T-cell (primary cell): ENCODE measurements around the gene ADAP1. TPM values are rescaled to one million over a fixed set of nuclear protein-coding genes. Genes with fewer than 3 reads are reported as not detected.

Experiments
- ATAC-seq, 4 experiments: fragments of 200-7000 bp in 3 of 4; fragments of 150-1000 bp in 1 of 4; cut with Tn5 transposase; replicated peaks in 1 of 4; 1 replicate in 3 of 4; 2 replicates in 1 of 4; pipeline ENCODE4 v1.10.0; 2021; ENCODE audit warnings: moderate library complexity in 3 of 4, mild to moderate bottlenecking in 2 of 4, moderate number of reproducible peaks in 1 of 4
- CTCF ChIA-PET, 2 donors: fragments of 300-600 bp; sonication (Branson Sonifier 250); formaldehyde crosslinking; loops; one replicate each; lab custom pipeline; 2022; ENCODE audit warnings: antibody characterized with exemption in 2 of 2; lab: Charles Lee
- POLR2A ChIA-PET, 2 donors: fragments of 300-600 bp; sonication (Branson Sonifier 250); formaldehyde crosslinking; loops; one replicate each; lab custom pipeline; 2022; ENCODE audit warnings: antibody characterized with exemption in 2 of 2; lab: Charles Lee
- DNase-seq, 35 experiments: peaks; one replicate each; pipeline versions ENCODE4 v3.0.0 to v3.0.0-alpha.2; 2013 to 2023
- H3K27ac ChIP-seq: one replicate; pipeline ENCODE4 v1.5.1; 2013; ENCODE audit warnings: low read length
- H3K27me3 ChIP-seq, 2 experiments: replicated peaks in 1 of 2; 1 replicate in 1 of 2; 2 replicates in 1 of 2; pipeline versions ENCODE4 v1.6.1 to v1.7.0; 2013; ENCODE audit warnings: low read length in 1 of 2, mixed read lengths in 1 of 2; ENCODE audit not compliant: control insufficient read depth in 2 of 2, insufficient read depth in 2 of 2; ENCODE audit errors: extremely low read depth in 1 of 2
- H3K36me3 ChIP-seq, 2 donors: 1 replicate in 1 of 2; 2 replicates in 1 of 2; pipeline versions ENCODE4 v1.6.1 to v1.7.0; 2013; ENCODE audit warnings: low read length in 1 of 2; ENCODE audit not compliant: control insufficient read depth in 2 of 2, insufficient read depth in 1 of 2; ENCODE audit errors: extremely low read depth in 1 of 2
- H3K4me1 ChIP-seq, 2 experiments: 1 replicate in 1 of 2; 2 replicates in 1 of 2; pipeline versions ENCODE4 v1.6.1 to v1.7.0; 2013; ENCODE audit warnings: low read length in 2 of 2, mixed read lengths in 1 of 2; ENCODE audit not compliant: insufficient read depth in 2 of 2, control insufficient read depth in 1 of 2; ENCODE audit errors: extremely low read depth in 1 of 2
- H3K4me3 ChIP-seq, 2 donors: 1 replicate in 1 of 2; 2 replicates in 1 of 2; pipeline versions ENCODE4 v1.5.1 to v1.7.0; 2013; ENCODE audit warnings: mild to moderate bottlenecking in 2 of 2, low read length in 1 of 2, moderate library complexity in 1 of 2; ENCODE audit not compliant: control insufficient read depth in 1 of 2; ENCODE audit errors: extremely low read depth in 1 of 2
- H3K9me3 ChIP-seq: 2 replicates; pipeline ENCODE4 v1.7.0; 2013
- H3K27ac Mint-ChIP-seq, 2 donors: one replicate each; pipeline ENCODE4 v1.8.0; 2020 to 2021; ENCODE audit warnings: mild to moderate bottlenecking in 2 of 2, mixed read lengths in 2 of 2
- H3K27me3 Mint-ChIP-seq, 2 donors: one replicate each; pipeline ENCODE4 v1.8.0; 2021 to 2022; ENCODE audit warnings: mixed read lengths in 2 of 2
- H3K36me3 Mint-ChIP-seq: one replicate; pipeline ENCODE4 v1.8.0; 2021; ENCODE audit warnings: mixed read lengths
- H3K4me1 Mint-ChIP-seq, 3 donors: one replicate each; pipeline ENCODE4 v1.8.0; 2020 to 2022; ENCODE audit warnings: mixed read lengths in 3 of 3, mild to moderate bottlenecking in 1 of 3
- H3K4me3 Mint-ChIP-seq, 3 donors: one replicate each; pipeline ENCODE4 v1.8.0; 2020 to 2022; ENCODE audit warnings: mild to moderate bottlenecking in 3 of 3, mixed read lengths in 3 of 3, moderate library complexity in 3 of 3
- H3K9me3 Mint-ChIP-seq, 3 donors: one replicate each; pipeline ENCODE4 v1.8.0; 2020 to 2022; ENCODE audit warnings: mixed read lengths in 3 of 3
- WGBS: methylation state at CpG from one replicate; pipeline ENCODE4 v1.1.5; 2013; ENCODE audit warnings: missing lambda C conversion rate; ENCODE audit not compliant: insufficient coverage; 5-methylcytosine and 5-hydroxymethylcytosine counted together
- total RNA-seq, 35 experiments: library from RNA in 6 of 35; stranded (reverse) in 6 of 35; fragments of 120-200 nt in 1 of 35; gene quantifications; one replicate each; pipeline versions ENCODE4 v1.2.1 to v1.2.4 and lab custom pipeline; 2013 to 2026

The ADAP1 gene
- total RNA-seq, 5 donors from 2014 or later (not counting 1 experiment from before 2014, with no cell fraction given), result 10.6 to 26.9 (median 23.5) TPM

- 32% methylated on average over 21 of the region's 24 CpGs for WGBS
- Mint-ChIP-seq H3K27me3 (peaks cover 4 to 10% of the 10 kb centered on the region in 2 donors), H3K27ac (no peak overlapping the region), H3K4me3 (no peak overlapping the region), H3K4me1 (peaks cover 4 to 5% (median 4%) of the 10 kb centered on the region in 3 donors), H3K9me3 (no peaks in the 10 kb centered on the region), H3K36me3 (no peaks in the 10 kb centered on the region)
- no peaks in the 10 kb centered on the region for H3K36me3 ChIP-seq
- peaks cover 0 to 59% of the 10 kb centered on the region in 2 experiments for H3K27me3 ChIP-seq
- ATAC-seq (no peak), DNase-seq (no peak)
- CTCF ChIA-PET, result no interaction called here
- H3K4me3 ChIP-seq, result no peak overlapping the region
- peaks cover 0 to 11% of the 10 kb centered on the region in 2 experiments for H3K4me1 ChIP-seq
- H3K27ac ChIP-seq, result no peak overlapping the region
- no peaks in the 10 kb centered on the region for H3K9me3 ChIP-seq
- POLR2A ChIA-PET, result no interaction called here
These were observed 34.0 kb upstream of the ADAP1 start for GRCh38 chr7:988426-988911.

GRCh38 chr7:987909-988308, 33.4 kb upstream of the ADAP1 start:
- ChIA-PET CTCF (no interaction called here), POLR2A (no interaction called here)
- H3K36me3 ChIP-seq, result no peaks in the 10 kb centered on the region
- no peak overlapping the region for H3K4me3 ChIP-seq
- H3K9me3 Mint-ChIP-seq, result no peaks in the 10 kb centered on the region
- no peak overlapping the region for H3K4me3 Mint-ChIP-seq
- H3K27ac Mint-ChIP-seq, result no peak overlapping the region
- DNase-seq (no peak), ATAC-seq (no peak)
- H3K27ac ChIP-seq, result no peak overlapping the region
- no peaks in the 10 kb centered on the region for H3K36me3 Mint-ChIP-seq
- peaks cover under 1 to 2% (median 1%) of the 10 kb centered on the region in 3 donors for H3K4me1 Mint-ChIP-seq
- H3K4me1 ChIP-seq, result peaks cover 0 to 5% of the 10 kb centered on the region in 2 experiments
- 54% methylated on average over 5 of the region's 6 CpGs for WGBS
- H3K27me3 ChIP-seq, result peaks cover 0 to 61% of the 10 kb centered on the region in 2 experiments
- H3K27me3 Mint-ChIP-seq, result peaks cover 4 to 10% of the 10 kb centered on the region in 2 donors
- no peaks in the 10 kb centered on the region for H3K9me3 ChIP-seq

- no peaks in the 10 kb centered on the region for H3K4me1 Mint-ChIP-seq
- no peaks in the 10 kb centered on the region for H3K36me3 Mint-ChIP-seq
- no peak overlapping the region for H3K4me3 ChIP-seq
- H3K9me3 ChIP-seq, result no peaks in the 10 kb centered on the region
- WGBS, result 87% methylated on average over 48 of the region's 56 CpGs
- no peak overlapping the region for H3K4me3 Mint-ChIP-seq
- H3K27ac ChIP-seq, result no peak overlapping the region
- no peaks in the 10 kb centered on the region for H3K36me3 ChIP-seq
- no peak overlapping the region for H3K27ac Mint-ChIP-seq
- H3K27me3 Mint-ChIP-seq, result peaks cover 4 to 10% of the 10 kb centered on the region in 2 donors
- no peak for DNase-seq
- CTCF ChIA-PET, result no interaction called here
- no peak for ATAC-seq
- H3K27me3 ChIP-seq, result peaks cover 0 to 56% of the 10 kb centered on the region in 2 experiments
- no peaks in the 10 kb centered on the region for H3K9me3 Mint-ChIP-seq
- POLR2A ChIA-PET, result no interaction called here
- H3K4me1 ChIP-seq, result peaks cover 0 to 3% of the 10 kb centered on the region in 2 experiments
These were observed 32.6 kb upstream of the ADAP1 start for GRCh38 chr7:986766-987751.

GRCh38 chr7:985915-986741, 31.6 kb upstream of the ADAP1 start:
- 75% methylated on average over 41 of the region's 41 CpGs for WGBS
- H3K36me3 ChIP-seq, result no peaks in the 10 kb centered on the region
- peaks cover 0 to 55% of the 10 kb centered on the region in 2 experiments for H3K27me3 ChIP-seq
- ChIA-PET POLR2A (no interaction called here), CTCF (interaction anchor here in 1 of 2 donors (1.0 kb wide), 1 partner anchor 80 kb away, joined by 3 read pairs; no protein-coding TSS in a partner anchor)
- H3K36me3 Mint-ChIP-seq, result no peaks in the 10 kb centered on the region
- DNase-seq, result no peak
- peaks cover 0 to 3% of the 10 kb centered on the region in 2 experiments for H3K4me1 ChIP-seq
- H3K4me1 Mint-ChIP-seq, result no peaks in the 10 kb centered on the region
- no peaks in the 10 kb centered on the region for H3K9me3 Mint-ChIP-seq
- H3K4me3 Mint-ChIP-seq, result no peak overlapping the region
- H3K27me3 Mint-ChIP-seq, result peaks cover 4 to 10% of the 10 kb centered on the region in 2 donors
- no peaks in the 10 kb centered on the region for H3K9me3 ChIP-seq
- H3K4me3 ChIP-seq, result no peak overlapping the region
- H3K27ac Mint-ChIP-seq, result no peak overlapping the region
- no peak for ATAC-seq
- H3K27ac ChIP-seq, result no peak overlapping the region

GRCh38 chr7:985127-985416, 30.6 kb upstream of the ADAP1 start:
- POLR2A ChIA-PET, result no interaction called here
- peaks cover 0 to 3% of the 10 kb centered on the region in 2 experiments for H3K4me1 ChIP-seq
- Mint-ChIP-seq H3K4me1 (no peaks in the 10 kb centered on the region), H3K9me3 (no peaks in the 10 kb centered on the region), H3K36me3 (no peaks in the 10 kb centered on the region), H3K27me3 (peaks cover 4 to 10% of the 10 kb centered on the region in 2 donors), H3K4me3 (no peak overlapping the region), H3K27ac (no peak overlapping the region)
- no peaks in the 10 kb centered on the region for H3K9me3 ChIP-seq
- CTCF ChIA-PET, result interaction anchor here in 1 of 2 donors (1.0 kb wide), 1 partner anchor 81 kb away, joined by 3 read pairs; no protein-coding TSS in a partner anchor
- H3K36me3 ChIP-seq, result no peaks in the 10 kb centered on the region
- no peak for DNase-seq
- 89% methylated on average over 10 of the region's 16 CpGs for WGBS
- H3K4me3 ChIP-seq, result no peak overlapping the region
- no peak for ATAC-seq
- H3K27ac ChIP-seq, result no peak overlapping the region
- H3K27me3 ChIP-seq, result peaks cover 0 to 56% of the 10 kb centered on the region in 2 experiments
